Retinal pigment epithelial cell (primary cell): ENCODE results near the gene CD4.

Experiments
- DNase-seq: peaks from one replicate; pipeline ENCODE4 v3.0.0-alpha.2; 2010; ENCODE audit warnings: low read depth
- H3K4me3 ChIP-seq: 2 replicates; pipeline ENCODE4 v1.5.1; 2011; ENCODE audit warnings: mild to moderate bottlenecking, low read length, control low read depth, moderate library complexity
- TF ChIP-seq, protein P1 (sequence below): conservative IDR thresholded peaks from 2 replicates; pipeline ENCODE4 v1.5.1; 2011; ENCODE audit warnings: low read depth, low read length, control low read depth, inconsistent platforms

CD4 gene

GRCh38 chr12:6766651-6767349 is 22.5 kb upstream of the CD4 start:
- DNase-seq, result no peak
- peak overlapping the region; percentile 88 for H3K4me3 ChIP-seq
- TF ChIP-seq, protein P1, sequence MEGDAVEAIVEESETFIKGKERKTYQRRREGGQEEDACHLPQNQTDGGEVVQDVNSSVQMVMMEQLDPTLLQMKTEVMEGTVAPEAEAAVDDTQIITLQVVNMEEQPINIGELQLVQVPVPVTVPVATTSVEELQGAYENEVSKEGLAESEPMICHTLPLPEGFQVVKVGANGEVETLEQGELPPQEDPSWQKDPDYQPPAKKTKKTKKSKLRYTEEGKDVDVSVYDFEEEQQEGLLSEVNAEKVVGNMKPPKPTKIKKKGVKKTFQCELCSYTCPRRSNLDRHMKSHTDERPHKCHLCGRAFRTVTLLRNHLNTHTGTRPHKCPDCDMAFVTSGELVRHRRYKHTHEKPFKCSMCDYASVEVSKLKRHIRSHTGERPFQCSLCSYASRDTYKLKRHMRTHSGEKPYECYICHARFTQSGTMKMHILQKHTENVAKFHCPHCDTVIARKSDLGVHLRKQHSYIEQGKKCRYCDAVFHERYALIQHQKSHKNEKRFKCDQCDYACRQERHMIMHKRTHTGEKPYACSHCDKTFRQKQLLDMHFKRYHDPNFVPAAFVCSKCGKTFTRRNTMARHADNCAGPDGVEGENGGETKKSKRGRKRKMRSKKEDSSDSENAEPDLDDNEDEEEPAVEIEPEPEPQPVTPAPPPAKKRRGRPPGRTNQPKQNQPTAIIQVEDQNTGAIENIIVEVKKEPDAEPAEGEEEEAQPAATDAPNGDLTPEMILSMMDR, result peak; percentile 48

DNA sequence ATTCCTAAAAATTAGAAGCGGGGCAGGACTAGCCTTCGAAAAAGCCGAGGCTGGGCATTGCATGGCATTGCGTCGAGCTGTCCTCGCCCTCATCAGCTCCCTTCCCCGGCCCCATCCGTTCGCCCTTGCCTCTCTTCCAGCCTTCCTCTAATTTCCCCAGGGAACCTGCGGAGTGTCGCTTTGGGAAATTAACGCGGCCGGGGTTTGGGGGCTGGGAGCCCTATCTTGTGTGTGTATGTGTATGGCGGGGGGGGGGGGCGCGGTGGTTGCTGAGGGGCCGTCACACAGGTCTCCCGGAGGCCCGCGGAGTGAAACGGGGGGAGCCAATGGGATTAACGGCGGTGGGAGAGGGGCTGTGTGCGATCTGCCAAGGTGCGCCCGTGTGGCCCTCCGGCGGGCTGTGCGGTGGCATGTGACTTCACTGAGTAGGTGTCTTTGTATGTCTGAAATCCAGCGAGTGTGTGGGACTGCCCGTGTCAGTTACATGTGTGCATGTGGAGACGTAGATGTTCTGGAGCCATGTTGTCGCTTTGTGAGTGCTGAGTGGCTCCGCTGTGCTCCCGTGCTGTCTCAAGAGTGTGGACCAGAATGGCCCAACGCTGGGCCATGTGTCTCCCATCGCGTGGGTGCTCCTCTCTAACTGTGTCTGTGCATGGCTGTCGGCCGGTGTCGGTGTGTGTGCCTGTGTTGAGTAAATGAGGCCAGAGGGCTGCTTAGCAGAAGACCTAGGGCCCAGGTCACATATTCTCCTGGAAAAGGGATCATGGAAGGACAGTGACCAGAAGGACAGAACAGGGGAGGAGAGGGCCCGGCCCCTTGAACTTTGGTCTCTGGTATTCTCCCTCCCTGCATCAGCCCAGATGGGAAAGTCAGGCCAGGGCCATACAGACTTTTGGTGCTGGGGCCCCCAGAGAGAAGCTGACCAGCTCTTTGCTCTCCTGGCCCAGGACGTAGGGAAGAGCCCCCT is 21.7 kb upstream of the CD4 start:
- DNase-seq, result no peak

GRCh38 chr12:6768437-6768914 is 20.9 kb upstream of the CD4 start:
- H3K4me3 ChIP-seq, result peak overlapping the region; percentile 88
- DNase-seq, result no peak
- TF ChIP-seq, protein P1, result no peak

More for the DNA sequence above, 21.7 kb upstream of the CD4 start:
- TF ChIP-seq, protein P1, result no peak
- H3K4me3 ChIP-seq, result peak overlapping the region; percentile 88

DNA sequence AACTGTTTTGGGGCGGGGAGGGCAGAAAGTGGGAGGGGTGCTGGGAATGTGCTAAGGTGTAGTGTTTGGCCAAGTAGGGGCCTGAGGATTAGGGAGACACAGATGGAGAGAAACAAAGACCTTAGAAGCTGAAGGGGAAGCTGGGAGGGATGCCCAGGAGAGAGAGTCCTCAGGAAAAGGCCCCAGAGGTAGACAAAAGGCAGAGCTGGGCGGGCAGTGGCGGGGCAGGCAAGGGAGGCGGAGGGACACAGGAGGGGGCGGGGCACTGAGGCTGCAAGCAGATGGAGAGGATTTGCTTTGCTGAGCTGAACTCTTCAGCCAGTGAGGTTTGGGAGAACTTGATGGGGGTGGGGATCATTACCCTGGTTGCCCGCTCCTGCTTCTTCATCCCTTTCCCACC is 20.3 kb upstream of the CD4 start:
- TF ChIP-seq, protein P1, result no peak
- DNase-seq, result no peak
- H3K4me3 ChIP-seq, result peak overlapping the region; percentile 88

DNA sequence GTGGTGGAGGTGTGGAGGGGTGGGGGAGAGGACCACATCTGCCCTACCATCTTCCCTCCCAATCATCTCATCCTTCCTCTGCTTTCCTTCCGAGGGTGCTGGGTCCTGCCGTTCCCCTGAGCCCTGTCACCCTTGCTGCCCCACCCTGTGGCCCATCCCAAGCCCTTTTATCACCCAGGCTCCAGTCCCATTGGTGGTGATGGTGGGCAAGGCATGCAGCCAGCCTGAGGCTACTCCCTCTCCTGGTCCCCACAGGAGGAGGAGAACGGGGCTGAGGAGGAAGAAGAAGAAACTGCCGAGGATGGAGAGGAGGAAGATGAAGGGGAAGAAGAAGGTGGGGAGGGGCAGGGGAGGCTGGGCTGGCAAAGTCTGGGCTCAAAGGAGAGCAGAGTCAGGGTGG is 19.7 kb upstream of the CD4 start:
- no peak overlapping the region for H3K4me3 ChIP-seq
- TF ChIP-seq, protein P1, result no peak
- no peak for DNase-seq

- DNase-seq, result no peak
- TF ChIP-seq, protein P1, result no peak
- H3K4me3 ChIP-seq, result no peak overlapping the region
These were observed 19.2 kb upstream of the CD4 start for GRCh38 chr12:6770094-6770493.
